ENCODE measurements around the gene LPGAT1. TPM values are rescaled to one million over a fixed set of nuclear protein-coding genes. Genes with fewer than 3 reads are reported as not detected.

The LPGAT1 gene
- total and polyA plus RNA-seq, 2 of the 13 experiments (the other 11 are each of a cell fraction or from before 2014, with no cell fraction given) = 12.1 to 48.3 TPM

DNA sequence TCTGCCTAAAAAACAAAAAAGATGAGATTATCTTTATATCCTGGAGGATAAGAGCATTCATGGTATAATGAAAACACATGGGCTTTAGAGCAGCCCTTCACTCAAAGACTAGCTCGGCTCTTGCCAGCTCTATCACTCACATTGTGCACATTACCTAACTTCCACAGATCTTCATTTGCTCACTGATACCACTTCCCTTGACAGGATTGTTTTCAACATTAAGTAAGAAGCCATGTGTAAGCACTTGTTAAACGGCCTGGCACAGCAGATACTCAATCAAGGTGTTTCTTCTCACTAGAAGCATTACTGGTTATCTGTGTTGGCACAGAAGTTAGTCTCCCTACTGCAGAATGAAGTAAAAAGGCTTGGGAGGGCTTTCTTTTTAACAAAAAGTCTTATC is 18.7 kb downstream of the LPGAT1 start (continued):
- TF ChIP-seq EED (CRISPR knock-in tag; IDR thresholded peaks at IDR 0.05) (no peak), HNRNPLL (IDR thresholded peaks at IDR 0.05; ENCODE audit: low read depth, low read length, poor library complexity, severe bottlenecking) (no peak), SMAD3 (CRISPR knock-in tag; IDR thresholded peaks at IDR 0.05) (no peak), BCL6 (CRISPR knock-in tag; IDR thresholded peaks at IDR 0.05) (no peak)
- TF ChIP-seq, protein P1, sequence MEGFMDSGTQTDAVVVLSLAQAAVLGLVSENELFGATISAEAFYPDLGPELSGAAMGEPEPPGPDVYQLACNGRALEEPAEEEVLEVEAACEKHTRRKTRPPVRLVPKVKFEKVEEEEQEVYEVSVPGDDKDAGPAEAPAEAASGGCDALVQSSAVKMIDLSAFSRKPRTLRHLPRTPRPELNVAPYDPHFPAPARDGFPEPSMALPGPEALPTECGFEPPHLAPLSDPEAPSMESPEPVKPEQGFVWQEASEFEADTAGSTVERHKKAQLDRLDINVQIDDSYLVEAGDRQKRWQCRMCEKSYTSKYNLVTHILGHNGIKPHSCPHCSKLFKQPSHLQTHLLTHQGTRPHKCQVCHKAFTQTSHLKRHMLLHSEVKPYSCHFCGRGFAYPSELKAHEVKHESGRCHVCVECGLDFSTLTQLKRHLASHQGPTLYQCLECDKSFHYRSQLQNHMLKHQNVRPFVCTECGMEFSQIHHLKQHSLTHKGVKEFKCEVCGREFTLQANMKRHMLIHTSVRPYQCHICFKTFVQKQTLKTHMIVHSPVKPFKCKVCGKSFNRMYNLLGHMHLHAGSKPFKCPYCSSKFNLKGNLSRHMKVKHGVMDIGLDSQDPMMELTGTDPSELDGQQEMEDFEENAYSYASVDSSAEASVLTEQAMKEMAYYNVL (CRISPR knock-in tag; IDR thresholded peaks at IDR 0.05; ENCODE audit: borderline replicate concordance) = no peak
- TF ChIP-seq, protein P2, sequence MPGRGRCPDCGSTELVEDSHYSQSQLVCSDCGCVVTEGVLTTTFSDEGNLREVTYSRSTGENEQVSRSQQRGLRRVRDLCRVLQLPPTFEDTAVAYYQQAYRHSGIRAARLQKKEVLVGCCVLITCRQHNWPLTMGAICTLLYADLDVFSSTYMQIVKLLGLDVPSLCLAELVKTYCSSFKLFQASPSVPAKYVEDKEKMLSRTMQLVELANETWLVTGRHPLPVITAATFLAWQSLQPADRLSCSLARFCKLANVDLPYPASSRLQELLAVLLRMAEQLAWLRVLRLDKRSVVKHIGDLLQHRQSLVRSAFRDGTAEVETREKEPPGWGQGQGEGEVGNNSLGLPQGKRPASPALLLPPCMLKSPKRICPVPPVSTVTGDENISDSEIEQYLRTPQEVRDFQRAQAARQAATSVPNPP (CRISPR knock-in tag; IDR thresholded peaks at IDR 0.05) = no peak

DNA sequence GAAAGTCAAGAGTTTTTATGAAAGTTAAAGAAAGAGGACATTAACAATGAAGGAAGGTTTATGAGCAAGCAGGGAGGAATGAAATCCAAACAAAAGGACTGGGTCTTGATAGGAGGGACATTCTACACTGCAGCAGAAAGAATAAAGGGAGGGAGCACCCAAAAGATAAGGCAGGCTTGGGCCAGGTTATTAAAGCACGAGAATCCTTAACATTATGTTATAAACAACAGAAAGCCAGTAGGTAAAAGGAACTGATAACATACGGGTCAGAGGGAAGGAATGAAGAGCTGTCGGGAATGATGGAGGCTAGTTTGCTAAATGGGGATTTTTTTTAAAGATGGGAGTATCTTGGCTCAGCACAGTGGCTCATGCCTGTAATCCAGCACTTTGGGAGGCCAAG is 19.4 kb downstream of the LPGAT1 start:
- Histone ChIP-seq H3K9me3 (ENCODE audit: low read length) (no peaks in the 10 kb centered on the region), H3K4me3 (replicated peaks in 1 of 3; ENCODE audit: insufficient read depth in 1 of 3, low read depth in 2 of 3, low read length in 3 of 3) (no peak overlapping the region), H3K9ac (ENCODE audit: insufficient read depth, low read depth, low read length) (no peak overlapping the region), H3K27me3 (ENCODE audit: control insufficient read depth in 1 of 2, insufficient read depth in 2 of 2, low read length in 2 of 2) (no peaks in the 10 kb centered on the region), H2AFZ (ENCODE audit: low read length) (no peak overlapping the region), H3K4me2 (ENCODE audit: low read depth, low read length) (no peak overlapping the region), H3K27ac (ENCODE audit: extremely low read length, insufficient read depth, low read length) (no peak overlapping the region), H4K20me1 (ENCODE audit: insufficient read depth, low read length) (0 out of 2 replicates have a peak, but pooled peaks cover 2% of the 10 kb centered on the region), H3K79me2 (ENCODE audit: insufficient read depth, low read length) (no peaks in the 10 kb centered on the region), H3K4me1 (ENCODE audit: insufficient read depth, low read length) (no peaks in the 10 kb centered on the region), H3K36me3 (replicated peaks in 1 of 2; ENCODE audit: control insufficient read depth in 1 of 2, insufficient read depth in 2 of 2, low read length in 2 of 2) (peaks cover 1 to 14% of the 10 kb centered on the region in 2 experiments; a peak in 2 of 5 replicates)
- no peak for FAIRE-seq
- ATAC-seq = no peak
- ChIA-PET CTCF (ENCODE audit: low intra/inter-chr PET ratio, low total read pairs) (no interaction called here), POLR2A (no interaction called here)
- intact Hi-C loops (cut with micrococcal nuclease; ENCODE audit: unreplicated experiment) (no loop called here), in situ Hi-C loops (cut with HindIII; ENCODE audit: extremely low pct_ligation_motif_present, low pct_unique_long_range_greater_than_20kb) (no loop called here)
- no peak for DNase-seq (ENCODE audit: low spot score)
- no TSS peak for BruUV-seq (replicated peaks)
- 98% methylated on average over 3 of the region's 3 CpGs for WGBS (ENCODE audit: low lambda C conversion rate)
- TF ChIP-seq HMG20A (CRISPR knock-in tag; IDR thresholded peaks at IDR 0.05; ENCODE audit: borderline replicate concordance) (no peak), PPARG (CRISPR knock-in tag; conservative IDR thresholded peaks at IDR 0.05) (no peak), ZNF484 (CRISPR knock-in tag; IDR thresholded peaks at IDR 0.05; ENCODE audit: borderline replicate concordance, low read depth) (no peak), ZFP36L1 (CRISPR knock-in tag; IDR thresholded peaks at IDR 0.05) (no peak), ZNF124 (CRISPR knock-in tag; IDR thresholded peaks at IDR 0.05) (no peak)
- TF ChIP-seq, protein P3, sequence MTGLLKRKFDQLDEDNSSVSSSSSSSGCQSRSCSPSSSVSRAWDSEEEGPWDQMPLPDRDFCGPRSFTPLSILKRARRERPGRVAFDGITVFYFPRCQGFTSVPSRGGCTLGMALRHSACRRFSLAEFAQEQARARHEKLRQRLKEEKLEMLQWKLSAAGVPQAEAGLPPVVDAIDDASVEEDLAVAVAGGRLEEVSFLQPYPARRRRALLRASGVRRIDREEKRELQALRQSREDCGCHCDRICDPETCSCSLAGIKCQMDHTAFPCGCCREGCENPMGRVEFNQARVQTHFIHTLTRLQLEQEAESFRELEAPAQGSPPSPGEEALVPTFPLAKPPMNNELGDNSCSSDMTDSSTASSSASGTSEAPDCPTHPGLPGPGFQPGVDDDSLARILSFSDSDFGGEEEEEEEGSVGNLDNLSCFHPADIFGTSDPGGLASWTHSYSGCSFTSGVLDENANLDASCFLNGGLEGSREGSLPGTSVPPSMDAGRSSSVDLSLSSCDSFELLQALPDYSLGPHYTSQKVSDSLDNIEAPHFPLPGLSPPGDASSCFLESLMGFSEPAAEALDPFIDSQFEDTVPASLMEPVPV (CRISPR knock-in tag; IDR thresholded peaks at IDR 0.05) = no peak
- TF ChIP-seq, protein P4, sequence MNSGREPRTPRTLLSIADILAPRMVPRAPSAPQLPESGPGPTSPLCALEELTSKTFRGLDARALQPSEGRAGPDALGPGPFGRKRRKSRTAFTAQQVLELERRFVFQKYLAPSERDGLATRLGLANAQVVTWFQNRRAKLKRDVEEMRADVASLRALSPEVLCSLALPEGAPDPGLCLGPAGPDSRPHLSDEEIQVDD (CRISPR knock-in tag; IDR thresholded peaks at IDR 0.05; ENCODE audit: borderline replicate concordance) = no peak

All from HepG2 (cell line).